ENCODE measurements around the gene SLC39A10. TPM values are rescaled to one million over a fixed set of nuclear protein-coding genes. Genes with fewer than 3 reads are reported as not detected.
"Not testable (repeated sequence)": the region's sequence is repeated elsewhere in the genome, so short reads cannot be mapped to it uniquely, and the experiment has no call there.

Gene SLC39A10
- polyA plus RNA-seq, 1 donor, result 21.6 TPM

- no peak for DNase-seq
These were observed 9.7 kb upstream of the SLC39A10 start for GRCh38 chr2:195647302-195647701.

GRCh38 chr2:195648370-195648769, 8.7 kb upstream of the SLC39A10 start:
- DNase-seq, result not testable (repeated sequence)

- DNase-seq, result no peak
These were observed 8.2 kb upstream of the SLC39A10 start for GRCh38 chr2:195648787-195649186.

- DNase-seq, result no peak
These were observed 7.3 kb upstream of the SLC39A10 start for GRCh38 chr2:195649629-195650190.

- no peak for DNase-seq
These were observed 6.0 kb upstream of the SLC39A10 start for GRCh38 chr2:195651046-195651445.

GRCh38 chr2:195652911-195653310, 4.1 kb upstream of the SLC39A10 start:
- no peak for DNase-seq

- no peak for DNase-seq
These were observed 716 bp upstream of the SLC39A10 start for GRCh38 chr2:195656161-195656858.

- DNase-seq, result peak; percentile 77
These were observed 861 bp downstream of the SLC39A10 start for GRCh38 chr2:195657634-195658540.

GRCh38 chr2:195658541-195658890, 1.5 kb downstream of the SLC39A10 start:
- DNase-seq, result no peak

GRCh38 chr2:195659114-195659513, 2.1 kb downstream of the SLC39A10 start:
- no peak for DNase-seq

- DNase-seq, result peak; percentile 71
These were observed 3.2 kb downstream of the SLC39A10 start for GRCh38 chr2:195659982-195660890.

GRCh38 chr2:195662138-195662537, 5.1 kb downstream of the SLC39A10 start:
- no peak for DNase-seq

GRCh38 chr2:195663007-195663406, 6.0 kb downstream of the SLC39A10 start:
- DNase-seq, result no peak

GRCh38 chr2:195664528-195664927, 7.5 kb downstream of the SLC39A10 start:
- DNase-seq, result no peak

- not testable (repeated sequence) for DNase-seq
These were observed 8.1 kb downstream of the SLC39A10 start for GRCh38 chr2:195665153-195665552.

GRCh38 chr2:195666113-195666712, 9.2 kb downstream of the SLC39A10 start:
- no peak for DNase-seq

GRCh38 chr2:195667974-195668373, 10.9 kb downstream of the SLC39A10 start:
- DNase-seq, result no peak

GRCh38 chr2:195670191-195670590, 13.2 kb downstream of the SLC39A10 start:
- no peak for DNase-seq

- DNase-seq, result no peak
These were observed 14.5 kb downstream of the SLC39A10 start for GRCh38 chr2:195671563-195671962.

- no peak for DNase-seq
These were observed 15.6 kb downstream of the SLC39A10 start for GRCh38 chr2:195672674-195673073.

- no peak for DNase-seq
These were observed 17.6 kb downstream of the SLC39A10 start for GRCh38 chr2:195674491-195675221.
